HG02571 (cell line): Measurements from ENCODE around the gene KCNK1.
"Not testable (repeated sequence)": the region's sequence is repeated elsewhere in the genome, so short reads cannot be mapped to it uniquely, and the experiment has no call there.

Experiments used
- ATAC-seq: cut with Tn5 transposase; IDR thresholded peaks from one replicate; pipeline ENCODE4 v1.9.1; 2021; ENCODE audit warnings: mild to moderate bottlenecking, moderate library complexity; ENCODE audit not compliant: unreplicated experiment

The KCNK1 gene

GRCh38 chr1:233664804-233665574 is 51.1 kb downstream of the KCNK1 start:
- ATAC-seq: no peak

- no peak for ATAC-seq
These were observed 51.8 kb downstream of the KCNK1 start for GRCh38 chr1:233665575-233666270.

- no peak for ATAC-seq
These were observed 53.8 kb downstream of the KCNK1 start for GRCh38 chr1:233667741-233668140.

GRCh38 chr1:233668146-233668724 is 54.3 kb downstream of the KCNK1 start:
- no peak for ATAC-seq

- ATAC-seq: peak; percentile 64
These were observed 54.9 kb downstream of the KCNK1 start for GRCh38 chr1:233668725-233669294.

GRCh38 chr1:233670363-233670762 is 56.5 kb downstream of the KCNK1 start:
- not testable (repeated sequence) for ATAC-seq

- ATAC-seq: no peak
These were observed 57.4 kb downstream of the KCNK1 start for GRCh38 chr1:233671286-233671685.

- no peak for ATAC-seq
These were observed 58.8 kb downstream of the KCNK1 start for GRCh38 chr1:233672732-233673131.

GRCh38 chr1:233673261-233673946 is 59.5 kb downstream of the KCNK1 start:
- ATAC-seq: no peak

GRCh38 chr1:233673947-233674431 is 60.1 kb downstream of the KCNK1 start:
- no peak for ATAC-seq

- no peak for ATAC-seq
These were observed 61.5 kb downstream of the KCNK1 start for GRCh38 chr1:233675446-233675845.

- ATAC-seq: peak; percentile 88
These were observed 62.0 kb downstream of the KCNK1 start for GRCh38 chr1:233675893-233676292.

GRCh38 chr1:233677690-233678354 is 63.9 kb downstream of the KCNK1 start:
- no peak for ATAC-seq

GRCh38 chr1:233679030-233679429 is 65.1 kb downstream of the KCNK1 start:
- ATAC-seq: no peak

- no peak for ATAC-seq
These were observed 65.9 kb downstream of the KCNK1 start for GRCh38 chr1:233679591-233680373.

GRCh38 chr1:233681285-233681684 is 67.4 kb downstream of the KCNK1 start:
- ATAC-seq: no peak

- ATAC-seq: not testable (repeated sequence)
These were observed 72.7 kb downstream of the KCNK1 start for GRCh38 chr1:233686653-233687052.

GRCh38 chr1:233689017-233689747 is 75.3 kb downstream of the KCNK1 start:
- ATAC-seq: no peak

GRCh38 chr1:233689748-233690254 is 75.9 kb downstream of the KCNK1 start:
- ATAC-seq: no peak
